Measurements from ENCODE around the gene RELN.

Gene RELN

GRCh38 chr7:103989785-103990767, 618 bp upstream of the RELN start:
- DNase-seq, result peak; percentile 25 to 60

GRCh38 chr7:103988468-103989199, 824 bp downstream of the RELN start:
- DNase-seq, result peak in 1 of 2 experiments; percentile 12

- peak in 1 of 2 experiments; percentile 14 for DNase-seq
These were observed 2.0 kb downstream of the RELN start for GRCh38 chr7:103987451-103987850.

- DNase-seq, result no peak
These were observed 3.8 kb downstream of the RELN start for GRCh38 chr7:103985565-103986126.

- no peak for DNase-seq
These were observed 5.4 kb downstream of the RELN start for GRCh38 chr7:103984050-103984449.

GRCh38 chr7:103983201-103983977, 6.1 kb downstream of the RELN start:
- no peak for DNase-seq

- no peak for DNase-seq
These were observed 8.4 kb downstream of the RELN start for GRCh38 chr7:103981003-103981423.

GRCh38 chr7:103972779-103973434, 16.6 kb downstream of the RELN start:
- DNase-seq, result no peak

GRCh38 chr7:103967401-103967800, 22.1 kb downstream of the RELN start:
- no peak for DNase-seq

- DNase-seq, result no peak
These were observed 22.7 kb downstream of the RELN start for GRCh38 chr7:103966593-103967277.

GRCh38 chr7:103964269-103964668, 25.2 kb downstream of the RELN start:
- no peak for DNase-seq

- DNase-seq, result no peak
These were observed 27.4 kb downstream of the RELN start for GRCh38 chr7:103962070-103962469.

- DNase-seq, result no peak
These were observed 31.1 kb downstream of the RELN start for GRCh38 chr7:103958284-103958818.

GRCh38 chr7:103955985-103956384, 33.5 kb downstream of the RELN start:
- no peak for DNase-seq

- DNase-seq, result no peak
These were observed 37.0 kb downstream of the RELN start for GRCh38 chr7:103952408-103952807.

- DNase-seq, result no peak
These were observed 38.1 kb downstream of the RELN start for GRCh38 chr7:103951311-103951710.

- no peak for DNase-seq
These were observed 40.1 kb downstream of the RELN start for GRCh38 chr7:103949374-103949773.

GRCh38 chr7:103947026-103947655, 42.3 kb downstream of the RELN start:
- DNase-seq, result no peak

GRCh38 chr7:103944230-103944900, 45.1 kb downstream of the RELN start:
- DNase-seq, result peak in 1 of 2 experiments; percentile 33

- no peak for DNase-seq
These were observed 47.5 kb downstream of the RELN start for GRCh38 chr7:103941976-103942375.

All from NCI-H446 (cell line).